Measurements from ENCODE around the gene PSD2.

DNA sequence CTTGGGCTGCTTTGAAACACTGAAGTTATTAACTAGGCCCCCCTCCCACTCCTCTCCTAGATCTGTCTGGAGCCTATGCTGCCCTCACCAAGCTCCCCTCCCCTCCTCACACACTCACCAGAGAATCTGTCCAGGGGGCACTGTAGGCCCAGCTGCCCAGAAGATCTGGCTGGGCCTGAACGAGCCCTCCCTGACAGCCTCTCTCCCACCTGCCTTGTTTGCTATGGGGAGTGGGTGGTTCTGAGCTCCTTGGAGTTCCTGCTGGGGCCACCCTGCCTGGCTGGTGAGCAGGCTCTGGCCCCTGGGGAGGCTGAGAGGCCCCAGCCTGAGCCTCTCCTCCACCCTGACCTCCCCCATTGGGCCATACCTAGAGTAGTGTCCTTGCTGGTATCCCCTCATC lies 75.1 kb downstream of the PSD2 start:
- TF ChIP-seq POLR2A (IDR thresholded peaks at IDR 0.05) = no peak
- TF ChIP-seq, protein P1, sequence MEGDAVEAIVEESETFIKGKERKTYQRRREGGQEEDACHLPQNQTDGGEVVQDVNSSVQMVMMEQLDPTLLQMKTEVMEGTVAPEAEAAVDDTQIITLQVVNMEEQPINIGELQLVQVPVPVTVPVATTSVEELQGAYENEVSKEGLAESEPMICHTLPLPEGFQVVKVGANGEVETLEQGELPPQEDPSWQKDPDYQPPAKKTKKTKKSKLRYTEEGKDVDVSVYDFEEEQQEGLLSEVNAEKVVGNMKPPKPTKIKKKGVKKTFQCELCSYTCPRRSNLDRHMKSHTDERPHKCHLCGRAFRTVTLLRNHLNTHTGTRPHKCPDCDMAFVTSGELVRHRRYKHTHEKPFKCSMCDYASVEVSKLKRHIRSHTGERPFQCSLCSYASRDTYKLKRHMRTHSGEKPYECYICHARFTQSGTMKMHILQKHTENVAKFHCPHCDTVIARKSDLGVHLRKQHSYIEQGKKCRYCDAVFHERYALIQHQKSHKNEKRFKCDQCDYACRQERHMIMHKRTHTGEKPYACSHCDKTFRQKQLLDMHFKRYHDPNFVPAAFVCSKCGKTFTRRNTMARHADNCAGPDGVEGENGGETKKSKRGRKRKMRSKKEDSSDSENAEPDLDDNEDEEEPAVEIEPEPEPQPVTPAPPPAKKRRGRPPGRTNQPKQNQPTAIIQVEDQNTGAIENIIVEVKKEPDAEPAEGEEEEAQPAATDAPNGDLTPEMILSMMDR (IDR thresholded peaks at IDR 0.05) = no peak
